GM23338 (cell line): ENCODE results near the gene OR2AT4. TPM values are rescaled to one million over a fixed set of nuclear protein-coding genes. Genes with fewer than 3 reads are reported as not detected.

ENCODE experiments used
- ATAC-seq: fragments of 200-7000 bp; cut with Tn5 transposase; 3 replicates; pipeline ENCODE4 v1.9.1; 2020
- DNase-seq: peaks from one replicate; pipeline ENCODE4 v3.0.0-alpha.2; 2015; ENCODE audit warnings: low spot score
- H2AFZ ChIP-seq: fragments of 200-600 bp; sonication (generic); 2 replicates; pipeline ENCODE4 v1.8.0; 2016; ENCODE audit warnings: antibody characterized with exemption, mild to moderate bottlenecking, moderate library complexity
- H3F3A ChIP-seq: fragments of 200-600 bp; sonication (generic); replicated peaks from 2 replicates; pipeline ENCODE4 v1.8.0; 2017; ENCODE audit warnings: antibody characterized with exemption, mixed run types, low read depth
- H3K27ac ChIP-seq: fragments of 200-600 bp; sonication (generic); 2 replicates; pipeline ENCODE4 v1.6.1; 2016; ENCODE audit warnings: low read depth
- H3K27me3 ChIP-seq: fragments of 200-600 bp; sonication (generic); 2 replicates; pipeline ENCODE4 v1.8.0; 2016; ENCODE audit warnings: mild to moderate bottlenecking, mixed run types, moderate library complexity; ENCODE audit not compliant: insufficient read depth
- H3K36me3 ChIP-seq: fragments of 200-600 bp; sonication (generic); 2 replicates; pipeline ENCODE4 v1.8.0; 2016; ENCODE audit warnings: mild to moderate bottlenecking; ENCODE audit not compliant: insufficient read depth
- H3K4me1 ChIP-seq: fragments of 200-600 bp; sonication (generic); 2 replicates; pipeline ENCODE4 v1.8.0; 2016; ENCODE audit warnings: mild to moderate bottlenecking, moderate library complexity; ENCODE audit not compliant: insufficient read depth
- H3K4me2 ChIP-seq: fragments of 200-600 bp; sonication (generic); 2 replicates; pipeline ENCODE4 v1.7.1; 2017; ENCODE audit warnings: mixed run types
- H3K4me3 ChIP-seq: fragments of 200-600 bp; sonication (generic); 2 replicates; pipeline ENCODE4 v1.6.1; 2016; ENCODE audit warnings: mixed run types
- H3K79me2 ChIP-seq: fragments of 200-600 bp; sonication (generic); replicated peaks from 2 replicates; pipeline ENCODE4 v1.8.0; 2017; ENCODE audit warnings: mild to moderate bottlenecking; ENCODE audit not compliant: insufficient read depth
- H3K9me2 ChIP-seq: fragments of 200-600 bp; sonication (generic); 2 replicates; pipeline ENCODE4 v1.8.0; 2017; ENCODE audit not compliant: insufficient read depth
- H4K20me1 ChIP-seq: fragments of 200-600 bp; sonication (generic); replicated peaks from 2 replicates; pipeline ENCODE4 v1.8.0; 2017; ENCODE audit warnings: mild to moderate bottlenecking; ENCODE audit not compliant: insufficient read depth
- H3K27ac Mint-ChIP-seq: 2 replicates; pipeline ENCODE4 v1.8.0; 2020; ENCODE audit warnings: inconsistent platforms, mild to moderate bottlenecking, moderate library complexity, mixed read lengths
- H3K27me3 Mint-ChIP-seq: 3 replicates; pipeline ENCODE4 v1.8.0; 2022; ENCODE audit warnings: low read depth, mild to moderate bottlenecking, moderate library complexity, mixed read lengths, inconsistent platforms; ENCODE audit not compliant: insufficient read depth, poor library complexity
- H3K36me3 Mint-ChIP-seq: 3 replicates; pipeline ENCODE4 v1.8.0; 2021; ENCODE audit warnings: low read depth, mild to moderate bottlenecking, inconsistent platforms, moderate library complexity, mixed read lengths
- H3K4me1 Mint-ChIP-seq: 3 replicates; pipeline ENCODE4 v1.8.0; 2020; ENCODE audit warnings: mild to moderate bottlenecking, inconsistent platforms, mixed read lengths
- H3K4me3 Mint-ChIP-seq: 3 replicates; pipeline ENCODE4 v1.8.0; 2021; ENCODE audit warnings: moderate library complexity, mild to moderate bottlenecking, inconsistent platforms, mixed read lengths
- H3K9me3 Mint-ChIP-seq: 3 replicates; pipeline ENCODE4 v1.8.0; 2020; ENCODE audit warnings: moderate library complexity, mild to moderate bottlenecking, inconsistent platforms, mixed read lengths
- CREB1 ChIP-seq: fragments of 250-450 bp; sonication (Bioruptor Pico); IDR thresholded peaks from 2 replicates; pipeline ENCODE4 v1.5.0; 2020; ENCODE audit warnings: low read depth, mild to moderate bottlenecking, moderate library complexity
- EZH2 ChIP-seq: fragments of 200-600 bp; sonication (generic); IDR thresholded peaks from one replicate; pipeline ENCODE4 v1.8.0; 2017; ENCODE audit warnings: antibody characterized with exemption, mild to moderate bottlenecking, low read depth; ENCODE audit not compliant: unreplicated experiment
- JUNB ChIP-seq: IDR thresholded peaks from one replicate; pipeline ENCODE4 v1.6.1; 2016; ENCODE audit warnings: antibody characterized with exemption; ENCODE audit not compliant: unreplicated experiment
- STAT1 ChIP-seq: IDR thresholded peaks from one replicate; pipeline ENCODE4 v1.6.1; 2016; ENCODE audit warnings: antibody characterized with exemption; ENCODE audit not compliant: unreplicated experiment
- ZNF462 ChIP-seq: fragments of 250-450 bp; sonication (Bioruptor Pico); IDR thresholded peaks from 2 replicates; pipeline ENCODE4 v1.5.0; 2020; ENCODE audit warnings: mild to moderate bottlenecking, moderate library complexity
- polyA plus RNA-seq: library from polyadenylated mRNA; unstranded; fragments of >200 nt; fragmentation: Nextera tagmentation; extraction: Ambion mirVana; gene quantifications from 2 replicates; pipeline ENCODE4 v1.2.1, GENCODE V29; 2016
- total RNA-seq: library from RNA; depleted of rRNA; stranded (reverse); fragments of >200 nt; shearing (Covaris generic); gene quantifications from 2 replicates; pipeline ENCODE4 v1.2.3, GENCODE V29; 2014
- TF ChIP-seq, protein P1 (sequence below): IDR thresholded peaks from 2 replicates; pipeline ENCODE4 v1.6.1; 2016; ENCODE audit warnings: antibody characterized with exemption

OR2AT4 gene
- total and polyA plus RNA-seq, 2 experiments from 2014 or later: not detected

- TF ChIP-seq ZNF462 (CRISPR knock-in tag) (no peak), JUNB (no peak), EZH2 (no peak)
Measured at GRCh38 chr11:75068559-75068958, 28.1 kb downstream of the OR2AT4 start (continued).

- no peaks in the 10 kb centered on the region for H3K4me1 ChIP-seq
- H3K27me3 Mint-ChIP-seq: no peaks in the 10 kb centered on the region
- ATAC-seq: no peak
- H3K9me2 ChIP-seq: no peaks in the 10 kb centered on the region
- H4K20me1 ChIP-seq: no peaks in the 10 kb centered on the region
- no peaks in the 10 kb centered on the region for H3F3A ChIP-seq
- no peaks in the 10 kb centered on the region for H3K36me3 ChIP-seq
- H3K27ac ChIP-seq: no peak overlapping the region
- H3K79me2 ChIP-seq: no peaks in the 10 kb centered on the region
- H3K4me2 ChIP-seq: no peak overlapping the region
- H3K27ac Mint-ChIP-seq: no peak overlapping the region
- H3K9me3 Mint-ChIP-seq: no peaks in the 10 kb centered on the region; the same call in 2 of the 3 replicates
- no peak for DNase-seq
- H3K27me3 ChIP-seq: no peaks in the 10 kb centered on the region
- H3K4me1 Mint-ChIP-seq: no peaks in the 10 kb centered on the region
- no peak overlapping the region for H3K4me3 ChIP-seq
- no peak overlapping the region for H3K4me3 Mint-ChIP-seq
- no peak overlapping the region for H2AFZ ChIP-seq
- H3K36me3 Mint-ChIP-seq: no peaks in the 10 kb centered on the region; the same call in 2 of the 3 replicates
- TF ChIP-seq, protein P1, sequence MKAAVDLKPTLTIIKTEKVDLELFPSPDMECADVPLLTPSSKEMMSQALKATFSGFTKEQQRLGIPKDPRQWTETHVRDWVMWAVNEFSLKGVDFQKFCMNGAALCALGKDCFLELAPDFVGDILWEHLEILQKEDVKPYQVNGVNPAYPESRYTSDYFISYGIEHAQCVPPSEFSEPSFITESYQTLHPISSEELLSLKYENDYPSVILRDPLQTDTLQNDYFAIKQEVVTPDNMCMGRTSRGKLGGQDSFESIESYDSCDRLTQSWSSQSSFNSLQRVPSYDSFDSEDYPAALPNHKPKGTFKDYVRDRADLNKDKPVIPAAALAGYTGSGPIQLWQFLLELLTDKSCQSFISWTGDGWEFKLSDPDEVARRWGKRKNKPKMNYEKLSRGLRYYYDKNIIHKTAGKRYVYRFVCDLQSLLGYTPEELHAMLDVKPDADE: no peak
- TF ChIP-seq CREB1 (CRISPR knock-in tag) (no peak), STAT1 (no peak), JUNB (no peak), ZNF462 (CRISPR knock-in tag) (no peak)
Measured at GRCh38 chr11:75066061-75066460, 30.6 kb downstream of the OR2AT4 start.
